Uterus (tissue), 2 donors: Measurements from ENCODE around the gene CCSER1.

Experiments used
- POLR2A ChIP-seq, 2 donors: fragments of 450-650 bp; IDR thresholded peaks; one replicate each; pipeline ENCODE4 v1.6.1; 2016; ENCODE audit warnings: antibody characterized with exemption in 2 of 2, mild to moderate bottlenecking in 1 of 2, moderate library complexity in 1 of 2
- TF ChIP-seq, protein P1 (sequence below), 4 experiments: fragments of 200-600 bp in 2 of 4; fragments of 450-650 bp in 2 of 4; sonication (generic) in 2 of 4; IDR thresholded peaks; one replicate each; pipeline ENCODE4 v1.5.1; 2016 to 2019; ENCODE audit warnings: antibody characterized with exemption in 4 of 4, mild to moderate bottlenecking in 2 of 4, moderate library complexity in 1 of 4

DNA sequence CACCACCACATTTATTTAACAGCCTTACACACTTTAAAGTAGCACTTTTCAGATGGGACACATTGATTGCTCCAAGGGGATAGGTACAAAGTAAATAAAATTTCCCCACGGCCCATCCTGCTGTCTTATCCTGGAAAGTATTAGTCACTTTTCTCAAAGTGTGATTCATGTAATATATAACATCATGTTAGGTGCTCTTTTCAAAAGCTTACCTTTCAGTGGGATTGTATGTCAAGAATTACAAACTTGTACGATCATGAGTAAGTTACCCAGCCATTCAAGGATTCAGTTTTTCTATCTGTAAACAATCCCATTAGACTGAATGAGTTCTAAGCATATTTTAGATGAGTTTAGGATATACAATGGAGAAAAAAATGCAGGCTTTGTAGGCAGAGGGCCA, 1300.0 kb downstream of the CCSER1 start:
- TF ChIP-seq, protein P1, sequence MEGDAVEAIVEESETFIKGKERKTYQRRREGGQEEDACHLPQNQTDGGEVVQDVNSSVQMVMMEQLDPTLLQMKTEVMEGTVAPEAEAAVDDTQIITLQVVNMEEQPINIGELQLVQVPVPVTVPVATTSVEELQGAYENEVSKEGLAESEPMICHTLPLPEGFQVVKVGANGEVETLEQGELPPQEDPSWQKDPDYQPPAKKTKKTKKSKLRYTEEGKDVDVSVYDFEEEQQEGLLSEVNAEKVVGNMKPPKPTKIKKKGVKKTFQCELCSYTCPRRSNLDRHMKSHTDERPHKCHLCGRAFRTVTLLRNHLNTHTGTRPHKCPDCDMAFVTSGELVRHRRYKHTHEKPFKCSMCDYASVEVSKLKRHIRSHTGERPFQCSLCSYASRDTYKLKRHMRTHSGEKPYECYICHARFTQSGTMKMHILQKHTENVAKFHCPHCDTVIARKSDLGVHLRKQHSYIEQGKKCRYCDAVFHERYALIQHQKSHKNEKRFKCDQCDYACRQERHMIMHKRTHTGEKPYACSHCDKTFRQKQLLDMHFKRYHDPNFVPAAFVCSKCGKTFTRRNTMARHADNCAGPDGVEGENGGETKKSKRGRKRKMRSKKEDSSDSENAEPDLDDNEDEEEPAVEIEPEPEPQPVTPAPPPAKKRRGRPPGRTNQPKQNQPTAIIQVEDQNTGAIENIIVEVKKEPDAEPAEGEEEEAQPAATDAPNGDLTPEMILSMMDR (IDR thresholded peaks at IDR 0.05), result no peak
- no peak for TF ChIP-seq POLR2A (IDR thresholded peaks at IDR 0.05)
